IPS-NIHi11 (cell line): Measurements from ENCODE around the gene NARF.
"Not testable (repeated sequence)": the region's sequence is repeated elsewhere in the genome, so short reads cannot be mapped to it uniquely, and the experiment has no call there.

Source experiments
- DNase-seq: peaks from one replicate; pipeline ENCODE4 v3.0.0; 2012; ENCODE audit warnings: mixed read lengths, low spot score

Gene NARF

DNA sequence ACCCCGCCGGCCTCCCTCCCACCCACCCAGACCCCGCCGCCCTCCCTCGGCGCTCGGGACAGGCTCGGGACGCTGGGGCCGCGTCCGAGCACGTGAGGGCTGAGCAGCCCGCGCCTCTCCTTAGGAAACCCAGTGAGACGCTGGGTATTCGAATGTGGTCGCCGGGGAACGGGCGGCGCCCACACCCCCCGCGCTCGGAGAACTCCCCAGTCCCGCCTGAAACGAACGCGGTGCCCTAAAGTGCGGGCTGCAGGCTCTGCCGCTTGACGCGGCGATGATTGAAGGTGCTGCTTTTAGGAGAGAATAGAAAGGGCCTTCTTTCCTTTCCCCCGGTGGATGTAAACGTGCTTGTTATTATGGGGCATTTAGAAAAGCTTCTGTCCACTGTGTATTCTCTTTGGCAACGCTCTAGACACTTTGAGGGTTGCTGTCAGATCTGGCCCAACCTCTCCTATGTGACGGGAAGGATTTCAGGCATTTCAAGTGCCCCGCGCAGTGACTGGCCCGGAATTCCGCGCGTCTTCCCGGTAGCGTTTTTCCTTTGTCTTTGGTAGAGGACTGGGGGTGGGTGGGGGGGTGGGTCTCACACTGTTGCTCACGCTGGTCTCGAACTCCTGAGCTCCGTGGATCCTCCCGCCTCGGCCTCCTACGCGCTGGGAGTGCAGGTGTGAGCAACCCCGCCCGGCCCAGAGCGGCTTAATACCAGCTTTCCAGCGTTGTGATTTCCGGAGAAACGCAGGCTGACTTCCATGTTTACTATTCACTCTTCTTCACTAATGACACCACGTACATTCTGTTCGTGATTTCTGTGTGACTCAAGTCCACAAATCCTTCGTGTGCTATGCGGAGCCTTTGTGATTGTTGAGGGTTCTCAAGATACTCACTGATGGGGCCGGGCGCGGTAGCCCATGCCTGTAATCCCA is 39.2 kb downstream of the NARF start:
- peak; percentile 57 for DNase-seq

DNA sequence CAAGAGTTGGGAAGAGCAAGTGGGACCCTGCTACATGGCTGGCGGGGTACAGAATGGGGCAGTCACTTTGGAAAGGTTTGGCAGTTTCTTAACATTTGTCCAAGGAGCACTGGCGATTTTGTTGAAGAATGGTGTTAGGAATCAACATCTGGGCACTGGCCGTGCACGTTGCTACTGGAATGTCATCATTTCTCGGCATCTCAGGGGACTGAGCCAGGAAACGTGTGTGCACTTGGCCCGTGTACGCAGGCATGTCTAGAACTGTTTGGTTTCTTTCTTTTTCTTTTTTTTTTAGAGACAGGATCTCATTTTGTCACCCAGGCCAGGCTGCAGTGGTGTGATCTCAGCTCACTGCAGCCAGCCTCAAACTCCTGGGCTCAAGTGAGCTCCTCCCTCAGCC is 43.7 kb downstream of the NARF start:
- DNase-seq: no peak

DNA sequence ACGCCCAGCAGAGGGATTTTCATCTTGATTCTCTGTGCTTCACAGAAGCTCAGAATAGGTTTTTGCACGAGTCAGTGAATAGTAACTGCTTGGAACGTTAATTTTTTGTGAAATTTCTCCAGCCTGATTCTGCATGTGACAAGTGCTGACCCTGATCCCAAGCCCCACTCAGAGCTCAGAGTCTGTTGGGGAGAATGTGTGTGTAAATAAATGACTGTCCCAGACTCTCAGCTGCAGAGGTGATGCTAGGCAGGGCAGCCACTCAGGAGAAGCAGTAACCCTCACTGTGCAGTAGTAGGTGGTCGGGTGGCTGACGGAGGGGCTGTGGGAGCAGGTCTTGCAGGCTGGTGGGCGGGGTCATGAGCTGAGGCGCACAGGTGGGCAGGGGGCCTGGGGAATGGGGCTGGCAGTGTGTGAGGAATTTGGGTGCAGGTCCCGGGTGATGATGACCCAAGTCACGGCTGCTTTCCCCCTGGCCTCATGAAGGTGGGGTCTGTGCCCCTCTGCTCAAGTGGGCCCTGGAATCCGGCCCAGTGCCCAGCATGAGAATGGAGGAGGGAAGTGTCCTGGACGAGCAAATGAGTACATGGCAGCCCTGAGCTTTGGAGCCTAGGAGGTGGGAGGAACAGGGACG is 44.7 kb downstream of the NARF start:
- DNase-seq: no peak

DNA sequence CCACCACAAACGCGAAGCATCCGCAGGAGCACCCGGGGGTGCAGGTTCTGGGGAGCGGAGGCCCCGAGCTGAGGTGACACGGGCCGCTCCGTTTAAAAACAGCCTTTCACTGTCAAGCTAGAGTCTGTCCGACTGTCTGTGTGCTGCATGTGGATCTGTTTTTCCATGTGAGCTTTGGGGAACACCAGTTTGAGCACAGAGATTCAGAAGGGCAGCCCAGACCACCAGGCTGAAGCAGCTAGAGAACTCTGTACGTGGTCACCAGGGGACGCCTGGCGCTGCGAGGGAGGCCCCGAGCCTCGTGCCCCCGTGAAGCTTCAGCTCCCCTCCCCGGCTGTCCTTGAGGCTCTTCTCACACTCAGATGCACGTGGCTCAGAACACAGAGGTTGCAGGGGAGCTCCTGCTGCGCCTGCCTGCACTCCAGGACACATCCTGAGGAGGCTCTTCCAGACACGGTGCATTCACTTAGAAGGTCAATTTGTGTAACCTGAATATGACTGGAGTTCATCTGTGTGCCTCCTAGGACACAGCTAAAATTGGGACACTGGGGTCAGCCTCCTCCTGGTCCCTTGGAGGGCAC is 45.3 kb downstream of the NARF start:
- no peak for DNase-seq

DNA sequence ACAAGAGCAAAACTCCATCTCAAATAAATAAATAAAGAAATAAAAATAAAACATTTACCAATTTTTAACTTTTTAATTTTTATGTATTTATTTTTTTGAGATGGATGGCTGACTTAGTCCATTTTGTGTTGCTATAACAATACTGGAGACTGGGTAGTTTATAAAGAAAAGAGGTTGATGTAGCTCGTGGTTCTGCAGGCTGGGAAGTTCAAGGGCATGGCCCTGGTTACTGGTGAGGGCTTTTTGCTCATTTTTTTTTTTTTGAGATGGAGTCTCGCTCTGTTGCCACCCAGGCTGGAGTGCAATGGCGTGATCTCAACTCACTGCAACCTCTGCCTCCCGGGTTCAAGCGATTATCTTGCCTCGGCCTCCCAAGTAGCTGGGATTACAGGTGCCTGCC is 46.8 kb downstream of the NARF start:
- no peak for DNase-seq

DNA sequence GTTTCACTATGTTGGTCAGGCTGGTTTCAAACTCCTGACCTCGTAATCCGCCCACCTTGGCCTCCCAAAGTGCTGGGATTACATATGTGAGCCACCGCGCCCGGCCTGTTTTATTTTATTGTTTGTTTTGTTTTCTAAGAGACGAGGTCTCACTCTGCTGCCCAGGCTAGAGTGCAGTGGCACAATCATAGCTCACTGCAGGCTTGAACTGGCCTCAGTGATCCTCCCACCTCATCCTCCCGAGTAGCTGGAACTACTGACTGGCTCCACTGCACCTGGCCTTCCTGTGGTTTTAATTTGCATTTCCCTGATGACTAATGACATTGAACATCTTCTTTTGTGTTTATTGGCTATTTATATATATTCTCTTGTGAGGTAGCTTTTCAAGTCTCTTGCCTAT is 47.9 kb downstream of the NARF start:
- DNase-seq: not testable (repeated sequence)

DNA sequence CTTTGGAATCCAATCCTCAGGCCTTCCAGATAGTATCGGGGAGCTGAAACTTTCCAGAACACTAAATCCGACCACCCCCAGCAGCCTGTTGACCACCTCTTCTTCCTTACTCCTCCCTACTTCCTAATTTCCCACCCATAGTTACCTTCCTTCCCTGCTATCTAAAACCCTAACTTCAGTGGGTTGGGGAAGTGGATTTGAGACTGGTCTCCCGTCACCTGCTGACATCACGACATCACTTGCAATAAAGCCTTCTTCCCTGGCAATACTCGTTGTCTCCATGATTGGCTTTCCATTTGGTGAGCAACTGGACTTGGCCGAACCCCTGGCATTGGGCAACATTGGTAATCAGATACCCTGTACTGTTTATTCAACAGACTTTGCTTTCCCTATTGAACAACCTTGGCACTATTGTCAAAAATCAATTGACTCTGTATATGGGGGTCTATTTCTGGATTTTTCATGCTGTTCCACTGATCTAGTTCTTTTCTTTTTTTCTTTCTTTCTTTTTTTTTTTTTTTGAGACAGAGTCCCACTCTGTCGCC is 49.2 kb downstream of the NARF start:
- DNase-seq: no peak

DNA sequence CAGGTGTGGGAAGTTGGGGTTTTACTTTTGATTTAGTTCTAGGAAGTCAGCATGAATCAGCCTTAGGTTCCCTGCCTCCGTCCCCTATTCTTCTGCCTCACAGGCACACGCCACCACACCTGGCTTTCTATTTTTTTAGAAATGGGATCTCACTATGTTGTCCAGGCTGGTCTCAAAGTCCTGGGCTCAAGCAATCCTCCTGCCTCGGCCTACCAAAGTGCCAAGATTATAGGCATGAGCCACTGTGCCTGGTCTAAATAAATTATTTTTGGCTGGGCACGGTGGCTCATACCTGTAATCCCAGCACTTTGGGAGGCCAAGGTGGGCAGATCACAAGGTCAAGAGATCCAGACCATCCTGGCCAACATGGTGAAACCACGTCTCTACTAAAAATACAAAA is 53.1 kb downstream of the NARF start:
- not testable (repeated sequence) for DNase-seq

DNA sequence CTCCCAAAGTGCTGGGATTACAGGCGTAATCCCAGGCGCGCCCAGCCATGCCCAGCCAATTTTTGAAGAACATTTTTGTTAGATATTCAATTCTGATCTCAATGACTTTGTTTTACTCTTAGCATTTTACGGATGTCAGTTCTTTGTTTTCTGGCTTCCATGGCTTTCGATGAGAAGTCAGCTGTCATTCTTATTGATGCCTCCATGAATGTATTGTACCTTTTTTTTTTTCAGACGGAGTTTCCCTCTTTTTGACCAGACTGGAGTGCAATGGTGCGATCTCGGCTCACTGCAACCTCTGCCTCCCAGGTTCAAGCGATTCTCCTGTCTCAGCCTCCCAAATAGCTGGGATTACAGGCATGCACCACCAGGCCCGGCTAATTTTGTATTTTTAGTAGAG is 55.3 kb downstream of the NARF start:
- DNase-seq: not testable (repeated sequence)

DNA sequence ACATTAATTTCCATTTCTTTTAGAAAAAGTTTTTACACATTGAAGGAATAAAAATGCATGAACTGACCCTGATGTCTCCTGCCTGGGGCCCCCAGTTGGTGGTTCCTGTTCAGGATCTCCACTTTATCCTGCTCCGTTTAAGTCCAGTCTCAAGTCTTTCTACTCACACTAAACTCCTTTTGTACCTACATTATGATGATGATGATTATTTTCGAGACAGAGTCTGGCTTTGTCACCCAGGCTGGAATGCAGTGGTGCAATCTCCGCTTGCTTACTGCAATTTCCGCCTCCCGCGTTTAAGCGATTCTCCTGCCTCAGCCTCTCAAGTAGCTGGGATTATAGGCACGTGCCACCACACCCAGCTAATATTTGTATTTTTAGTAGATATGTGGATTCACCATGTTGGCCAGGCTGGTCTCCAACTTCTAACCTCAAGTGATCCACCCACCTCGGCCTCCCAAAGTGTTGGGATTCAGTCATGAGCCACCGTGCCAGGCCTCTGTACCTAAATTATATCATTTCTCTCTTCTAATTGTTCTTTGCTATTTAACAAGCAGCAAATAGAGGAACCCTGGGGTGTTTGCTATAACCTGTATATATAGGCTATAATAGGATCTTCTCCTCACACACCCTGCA is 58.8 kb downstream of the NARF start:
- DNase-seq: no peak

DNA sequence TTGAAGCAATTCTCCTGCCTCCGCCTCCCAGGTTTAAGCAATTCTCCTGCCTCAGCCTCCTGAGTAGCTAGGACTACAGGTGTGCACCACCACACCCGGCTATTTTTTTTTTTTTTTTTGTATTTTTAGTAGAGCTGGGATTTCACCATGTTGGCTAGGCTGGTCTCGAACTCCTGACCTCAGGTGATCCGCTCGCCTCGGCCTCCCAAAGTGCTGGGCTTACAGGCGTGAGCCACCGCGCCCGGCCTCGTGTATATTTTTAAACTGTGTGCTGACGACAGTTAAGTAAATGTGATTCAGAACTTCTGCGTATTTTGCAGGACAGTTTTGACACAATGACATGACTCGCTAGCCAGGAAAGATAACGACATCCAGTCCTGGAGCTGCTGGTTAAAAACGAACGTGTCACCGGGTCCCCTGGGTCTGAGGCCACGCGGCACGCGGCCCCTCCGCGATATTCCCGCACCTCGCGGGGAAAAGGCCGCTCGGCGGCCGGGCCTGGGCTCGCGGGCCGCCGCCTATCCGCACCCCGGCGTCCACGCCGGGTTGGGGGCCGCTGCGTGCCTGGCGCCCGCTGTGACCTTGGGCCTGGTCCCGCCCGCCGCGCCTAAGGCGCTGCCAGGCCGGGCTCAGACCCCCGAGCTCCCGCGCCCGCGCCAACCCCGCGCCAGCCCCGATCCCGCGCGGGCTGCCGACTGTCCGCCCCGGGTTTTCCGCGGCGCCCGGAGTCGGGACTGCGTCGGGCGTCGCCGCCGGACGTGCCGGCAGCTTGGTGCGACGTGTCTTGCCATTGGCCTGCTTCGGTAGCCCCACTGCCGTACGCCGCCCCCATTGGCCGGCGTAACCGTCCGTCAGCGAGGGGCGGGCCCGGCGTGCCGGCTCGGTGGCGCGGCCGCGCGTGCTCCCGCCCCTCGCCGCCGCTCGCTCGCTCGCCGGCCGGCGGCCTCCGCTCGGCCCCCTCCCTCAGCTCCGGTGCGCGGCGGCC is 60.6 kb downstream of the NARF start, which contains the start of gene FOXK2:
TSS of gene FOXK2 (plus strand) at position 907 of the 985 bp plus-strand sequence. CDS start 157 bp downstream, outside the sequence.
- peak; percentile 100 for DNase-seq

DNA sequence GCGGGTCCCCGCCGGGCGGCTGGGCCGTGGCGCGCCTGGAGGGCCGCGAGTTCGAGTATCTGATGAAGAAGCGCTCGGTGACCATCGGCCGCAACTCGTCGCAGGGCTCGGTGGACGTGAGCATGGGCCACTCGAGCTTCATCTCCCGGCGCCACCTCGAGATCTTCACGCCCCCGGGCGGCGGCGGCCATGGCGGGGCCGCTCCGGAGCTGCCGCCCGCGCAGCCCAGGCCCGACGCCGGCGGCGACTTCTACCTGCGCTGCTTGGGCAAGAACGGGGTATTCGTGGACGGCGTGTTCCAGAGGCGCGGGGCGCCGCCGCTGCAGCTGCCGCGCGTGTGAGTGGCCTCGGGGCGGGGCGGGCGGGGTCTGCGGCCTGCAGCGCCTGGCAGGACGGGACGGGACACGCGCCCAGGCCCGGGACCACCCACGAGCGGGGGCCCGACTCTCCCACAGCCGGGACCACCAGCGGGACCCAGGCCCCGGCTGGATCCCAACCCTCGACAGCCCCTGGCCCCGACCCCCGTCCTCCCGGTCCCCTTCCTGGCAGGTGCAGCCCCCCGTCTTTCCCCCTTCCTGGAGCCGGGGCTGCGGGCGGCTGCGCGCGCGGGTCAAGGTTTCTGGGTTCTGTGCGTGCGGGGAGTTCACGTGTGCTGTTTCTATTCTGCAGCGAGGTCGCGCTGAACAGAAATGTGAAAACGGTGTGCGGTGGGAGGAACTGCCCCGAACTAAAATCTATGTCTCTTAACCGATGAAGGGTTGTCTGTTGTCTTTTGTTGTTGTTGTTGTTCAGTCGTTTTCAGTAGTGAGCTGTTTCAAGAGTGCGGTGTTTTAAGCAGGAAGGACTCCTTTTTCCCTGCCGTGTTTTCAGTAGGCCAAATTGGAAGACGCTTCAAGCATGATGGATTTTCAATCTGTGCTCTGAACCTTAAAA is 61.7 kb downstream of the NARF start:
- DNase-seq: peak; percentile 56

DNA sequence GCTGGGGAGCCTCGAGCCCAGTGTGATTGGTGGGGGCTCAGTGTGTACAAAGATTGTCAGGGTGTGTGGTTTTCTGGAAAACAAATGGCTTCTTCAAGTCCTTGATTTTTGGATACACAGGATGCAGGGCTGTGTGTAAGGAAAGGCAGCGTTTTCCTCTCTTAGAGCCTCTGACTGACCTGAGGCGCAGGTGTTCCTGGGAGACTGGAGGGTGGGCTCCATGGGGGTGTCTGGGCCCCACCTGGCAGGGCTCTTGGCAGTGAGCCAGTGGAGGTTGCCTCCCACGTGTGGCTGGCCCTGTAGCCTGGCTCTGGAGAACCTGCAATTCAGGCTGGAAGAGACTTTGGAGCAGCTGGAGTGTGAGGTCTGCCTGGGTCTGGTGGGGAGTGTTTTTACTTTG is 66.0 kb downstream of the NARF start:
- no peak for DNase-seq

DNA sequence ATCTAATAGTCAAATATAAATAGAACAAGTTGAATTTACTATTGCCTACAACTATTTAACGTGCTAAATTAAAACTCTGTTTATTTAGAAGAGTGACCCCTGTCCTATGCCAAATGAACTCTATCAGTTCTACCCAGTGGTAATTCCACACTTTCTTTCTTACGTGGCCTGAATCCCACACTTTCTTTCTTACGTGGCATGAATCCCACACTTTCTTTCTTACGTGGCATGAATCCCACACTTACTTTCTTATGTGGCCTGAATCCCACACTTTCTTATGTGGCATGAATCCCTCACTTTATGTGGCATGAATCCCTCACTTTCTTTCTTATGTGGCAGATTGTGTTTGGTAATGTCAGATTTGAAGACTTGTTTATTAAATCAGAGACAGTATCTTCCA is 67.2 kb downstream of the NARF start:
- DNase-seq: no peak

DNA sequence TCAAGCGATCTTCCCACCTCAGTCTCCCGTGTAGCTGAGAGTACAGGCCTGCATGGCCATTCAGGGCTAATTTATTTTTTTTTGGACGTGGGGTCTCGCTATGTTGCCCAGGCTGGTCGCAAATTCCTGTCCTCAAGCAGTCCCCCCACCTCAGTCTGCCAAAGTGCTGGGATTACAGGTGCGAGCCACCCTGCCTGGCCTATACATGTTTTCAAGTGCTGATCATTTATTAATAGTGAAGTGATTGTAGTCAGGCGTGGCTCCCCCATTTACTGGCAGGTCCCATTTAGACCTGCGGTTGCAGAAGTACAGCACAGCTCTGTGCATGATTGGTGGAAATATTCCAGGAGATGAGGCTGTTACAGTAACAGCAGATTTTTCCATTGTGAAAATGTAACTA is 69.4 kb downstream of the NARF start:
- DNase-seq: no peak

DNA sequence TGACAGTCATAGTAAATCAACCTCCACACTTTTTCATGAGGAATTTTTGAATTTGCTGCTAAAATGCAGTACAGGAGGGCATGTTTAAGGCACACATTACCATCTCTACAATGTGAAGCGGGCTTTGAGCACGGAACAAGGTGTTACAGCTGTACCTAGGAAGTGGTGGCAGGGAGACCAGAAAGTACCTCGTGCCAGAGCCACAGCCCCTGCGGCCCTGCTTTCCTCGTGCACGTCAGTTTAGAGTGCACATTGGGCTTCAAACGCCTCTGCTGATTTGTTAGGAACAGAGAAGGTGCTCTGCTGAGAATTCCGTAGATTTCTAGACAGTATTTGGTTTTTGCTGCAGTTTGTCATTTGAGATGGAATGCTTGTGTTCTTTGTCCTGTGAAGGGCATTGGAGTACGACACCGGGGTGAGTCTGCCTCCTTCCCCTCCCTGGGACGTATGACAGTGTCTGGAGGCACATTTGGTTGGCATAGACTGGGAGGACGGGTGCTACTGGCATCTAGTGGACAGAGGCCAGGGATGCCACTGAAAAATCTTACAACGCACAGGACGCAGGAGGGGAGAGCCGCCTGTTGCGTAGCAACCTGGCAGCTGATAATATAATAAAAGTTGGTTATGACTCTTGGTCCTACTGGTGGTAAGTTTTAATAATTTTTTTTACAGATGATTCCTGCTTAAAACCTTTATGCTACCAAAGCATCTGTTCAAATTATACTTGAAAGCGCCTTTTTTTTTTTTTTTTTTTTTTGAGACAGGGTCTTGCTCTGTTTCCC is 70.1 kb downstream of the NARF start:
- no peak for DNase-seq

DNA sequence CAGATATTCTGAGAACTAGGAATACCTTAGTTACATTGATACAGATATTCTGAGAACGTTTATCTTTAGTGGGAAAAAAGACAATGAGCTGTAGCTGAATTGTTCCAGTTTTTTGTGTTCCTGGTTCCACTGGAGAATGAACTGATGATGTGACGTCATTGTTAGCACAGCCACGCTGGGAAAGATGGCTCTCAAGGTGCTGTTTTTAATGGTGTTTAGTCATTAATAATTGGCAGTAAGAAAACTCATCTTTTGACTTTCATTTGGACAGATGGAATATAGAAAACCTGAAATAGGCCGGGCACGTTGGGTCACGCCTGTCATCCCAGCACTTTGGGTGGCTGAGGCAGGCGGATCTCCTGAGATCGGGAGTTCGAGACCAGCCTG is 71.4 kb downstream of the NARF start:
- DNase-seq: no peak

DNA sequence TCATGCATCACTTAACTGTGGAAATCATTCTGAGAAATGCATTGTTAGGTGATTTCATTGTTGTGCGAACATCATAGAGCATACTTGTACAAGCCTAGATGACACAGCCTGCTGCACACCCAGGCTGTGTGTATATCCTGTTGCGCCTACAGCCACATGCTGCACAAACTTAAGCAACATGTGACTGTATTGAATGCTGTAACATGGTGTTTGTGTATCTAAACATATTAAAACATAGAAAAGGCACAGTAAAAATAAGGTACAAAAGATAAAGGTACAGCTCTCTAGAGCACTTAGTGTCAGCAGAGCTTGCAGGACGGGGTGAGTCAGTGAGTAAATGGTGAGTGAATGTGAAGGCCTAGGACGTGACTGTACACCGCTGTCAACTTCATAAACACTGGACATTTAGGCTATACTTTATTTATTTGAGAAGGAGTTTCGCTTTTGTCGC is 72.9 kb downstream of the NARF start:
- DNase-seq: no peak

DNA sequence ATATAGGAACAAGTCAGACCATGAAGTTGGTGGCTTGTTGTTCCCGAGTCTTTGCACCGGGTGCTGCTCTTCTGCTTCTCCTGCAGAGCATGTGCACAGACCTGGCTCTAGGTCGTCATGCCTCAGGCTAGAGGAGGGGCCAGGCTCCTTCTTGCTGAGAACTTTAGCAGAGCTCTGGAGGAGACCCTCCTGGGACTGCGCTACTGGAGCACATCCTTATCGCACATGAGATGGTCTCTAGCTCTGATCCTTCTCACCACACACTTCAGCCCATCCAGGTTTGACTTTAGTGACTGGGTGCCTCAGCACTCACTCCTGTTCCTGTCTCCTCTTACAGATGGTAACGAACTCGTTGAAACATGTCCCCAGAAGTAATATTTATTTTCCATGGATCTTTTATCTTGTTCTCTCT is 75.9 kb downstream of the NARF start:
- DNase-seq: no peak
